HG03159 (cell line): Measurements from ENCODE around the gene GM2A.

Experiments used
- ATAC-seq: cut with Tn5 transposase; IDR thresholded peaks from one replicate; pipeline ENCODE4 v1.9.1; 2021; ENCODE audit warnings: mild to moderate bottlenecking, moderate library complexity; ENCODE audit not compliant: unreplicated experiment

GM2A gene

DNA sequence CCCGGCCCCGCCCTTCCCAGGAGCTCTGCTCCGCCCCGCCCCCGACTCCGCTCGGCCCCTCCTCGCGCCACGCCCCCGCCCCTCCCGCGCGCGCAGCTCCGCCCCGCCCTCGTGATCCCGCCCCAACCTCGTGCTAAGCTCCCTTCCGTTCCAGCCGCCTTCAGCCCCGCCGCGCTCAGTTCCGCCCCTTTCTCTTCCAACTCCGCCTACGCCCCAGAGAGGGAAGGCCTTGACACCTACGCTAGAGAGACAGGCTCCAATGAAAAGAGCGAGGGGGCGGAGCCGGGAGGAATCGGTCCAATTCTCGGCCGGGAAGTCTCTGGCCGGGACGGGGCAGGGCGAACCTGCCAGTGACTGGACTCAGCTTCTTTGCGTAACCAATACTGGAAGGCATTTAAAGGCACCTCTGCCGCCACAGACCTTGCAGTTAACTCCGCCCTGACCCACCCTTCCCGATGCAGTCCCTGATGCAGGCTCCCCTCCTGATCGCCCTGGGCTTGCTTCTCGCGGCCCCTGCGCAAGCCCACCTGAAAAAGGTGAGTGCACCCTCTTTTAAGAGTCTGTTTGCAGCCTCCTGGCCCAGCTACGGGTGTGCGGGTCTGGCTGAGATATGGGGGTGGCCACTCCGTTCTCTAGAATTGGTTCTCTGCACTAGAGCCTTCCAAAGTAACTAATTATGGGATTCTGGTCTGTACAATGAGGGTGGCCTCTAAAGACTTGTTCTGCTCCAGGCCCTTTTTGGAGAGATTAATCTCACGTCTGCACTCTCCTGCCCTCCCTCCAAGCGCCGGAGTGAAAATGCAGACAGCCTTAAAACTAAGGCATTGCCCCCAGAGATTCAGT lies at the start of gene GM2A:
TSS of gene GM2A (plus strand) at position 424 of the 843 bp plus-strand sequence. CDS start at position 456, 32 bp downstream.
- peak; percentile 82 for ATAC-seq

DNA sequence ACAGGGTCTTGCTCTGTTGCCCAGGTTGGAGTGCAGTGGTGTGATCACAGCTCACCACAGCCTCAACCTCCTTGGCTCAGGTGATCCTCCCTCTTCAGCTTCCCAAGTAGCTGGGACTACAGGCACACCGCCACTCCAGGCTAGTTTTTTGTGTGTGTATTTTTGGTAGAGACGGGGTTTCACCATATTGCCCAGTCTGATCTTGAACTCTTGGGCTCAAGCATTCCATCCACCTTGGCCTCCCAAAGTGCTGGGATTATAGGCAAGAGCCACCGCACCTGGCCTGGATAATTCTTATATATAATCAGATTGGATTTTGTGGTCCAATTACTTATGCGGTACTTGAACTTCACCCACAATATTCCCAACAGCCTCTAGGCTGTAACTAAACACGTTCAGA lies 48.9 kb upstream of the GM2A start:
- no peak for ATAC-seq

DNA sequence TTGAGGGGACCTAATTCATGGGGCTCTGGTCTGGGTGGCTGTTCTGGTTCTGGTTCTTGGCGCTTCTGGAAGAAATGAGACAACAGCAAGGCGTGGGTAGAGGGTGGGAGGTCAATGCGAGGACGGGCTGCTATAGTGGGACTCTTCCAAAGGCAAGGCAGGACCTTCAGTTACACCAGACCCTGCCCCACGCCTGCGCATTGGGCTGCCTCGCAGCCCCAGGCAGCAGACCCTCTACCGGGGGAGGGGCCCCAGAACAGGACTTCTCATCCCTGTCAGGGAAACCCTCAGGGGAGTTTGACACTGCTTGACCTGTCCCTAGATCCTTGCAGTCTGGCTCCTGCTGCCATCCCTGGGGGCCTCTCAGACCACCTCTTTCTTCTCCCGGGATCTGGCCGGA lies 47.6 kb upstream of the GM2A start:
- ATAC-seq = no peak

DNA sequence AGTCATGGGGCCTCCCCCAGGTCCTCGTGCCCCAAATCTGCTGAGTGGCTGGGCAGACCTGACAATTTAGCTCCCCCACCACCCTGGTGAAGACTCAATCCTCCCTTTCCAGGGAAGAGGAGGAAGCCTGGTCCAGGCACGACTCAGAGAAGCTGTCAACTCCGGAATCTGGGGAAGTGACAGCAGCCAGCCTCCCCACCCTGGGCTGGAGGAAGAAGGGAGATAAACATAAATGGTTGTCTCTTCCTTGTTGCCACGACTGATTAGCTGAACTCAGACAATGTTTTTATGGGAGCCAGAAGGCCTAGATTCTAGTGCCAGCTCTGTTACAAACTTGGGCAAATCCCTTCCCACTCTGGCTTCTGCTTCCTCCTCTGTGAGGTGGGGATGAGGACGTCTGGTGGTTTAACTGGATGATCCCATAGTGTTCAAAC lies 44.5 kb upstream of the GM2A start:
- ATAC-seq = no peak

DNA sequence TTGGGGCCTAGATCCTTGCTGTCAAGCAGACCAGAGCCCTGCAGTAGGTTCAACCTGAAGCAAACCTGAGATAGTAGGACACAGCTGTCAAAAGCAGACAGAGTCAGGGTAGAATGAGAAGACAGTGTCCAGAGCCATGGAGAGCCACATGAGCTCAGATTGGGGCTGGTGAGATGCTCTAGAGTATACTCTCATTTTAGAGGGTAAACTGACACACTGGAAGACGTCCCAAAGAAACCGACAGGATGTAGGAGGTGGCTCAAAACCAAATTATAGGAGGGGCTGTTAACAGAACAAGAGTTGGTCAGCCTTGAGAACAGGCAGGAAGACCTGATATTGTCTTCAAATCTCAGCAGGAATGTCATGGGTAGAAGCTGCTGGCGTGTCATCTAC lies 40.6 kb upstream of the GM2A start:
- no peak for ATAC-seq

DNA sequence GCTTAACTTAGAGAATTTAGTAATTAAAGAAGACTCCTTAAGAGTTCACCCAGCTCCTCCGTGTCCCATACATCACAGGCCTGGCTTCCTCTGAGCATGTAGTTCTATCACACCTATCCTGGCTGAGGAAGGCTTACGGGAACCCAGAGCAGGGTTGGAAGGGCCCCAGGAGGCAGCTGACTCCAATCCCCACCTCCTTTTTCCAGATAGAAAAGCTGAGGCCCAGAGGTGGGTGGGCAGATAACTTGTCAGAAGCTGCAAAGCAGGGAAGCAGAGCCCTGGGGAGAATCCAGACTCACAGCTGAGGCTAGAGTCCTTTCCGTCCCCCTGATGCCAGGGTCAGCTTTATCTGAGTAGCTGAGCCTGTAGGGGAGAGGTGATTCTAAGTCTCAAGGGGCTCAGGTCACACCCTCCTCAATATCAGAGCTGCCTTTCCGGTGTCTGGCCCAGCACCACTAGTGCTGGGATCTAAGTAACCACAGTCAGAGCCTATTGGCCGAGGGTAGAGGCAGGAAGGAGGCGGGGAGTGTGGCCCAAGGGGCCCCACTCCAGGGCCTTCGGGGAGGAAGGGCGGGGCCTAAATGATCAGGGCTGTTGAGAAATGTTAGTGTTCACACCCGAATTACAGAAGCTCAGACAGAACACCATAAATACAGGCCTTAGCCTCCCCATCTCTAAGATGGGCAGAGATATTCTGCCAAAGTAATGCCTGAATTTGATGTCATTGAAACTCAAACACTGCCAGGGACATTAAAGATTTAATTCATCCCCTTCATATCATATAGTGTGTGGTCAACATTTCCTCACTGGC lies 39.0 kb upstream of the GM2A start:
- peak; percentile 76 for ATAC-seq

DNA sequence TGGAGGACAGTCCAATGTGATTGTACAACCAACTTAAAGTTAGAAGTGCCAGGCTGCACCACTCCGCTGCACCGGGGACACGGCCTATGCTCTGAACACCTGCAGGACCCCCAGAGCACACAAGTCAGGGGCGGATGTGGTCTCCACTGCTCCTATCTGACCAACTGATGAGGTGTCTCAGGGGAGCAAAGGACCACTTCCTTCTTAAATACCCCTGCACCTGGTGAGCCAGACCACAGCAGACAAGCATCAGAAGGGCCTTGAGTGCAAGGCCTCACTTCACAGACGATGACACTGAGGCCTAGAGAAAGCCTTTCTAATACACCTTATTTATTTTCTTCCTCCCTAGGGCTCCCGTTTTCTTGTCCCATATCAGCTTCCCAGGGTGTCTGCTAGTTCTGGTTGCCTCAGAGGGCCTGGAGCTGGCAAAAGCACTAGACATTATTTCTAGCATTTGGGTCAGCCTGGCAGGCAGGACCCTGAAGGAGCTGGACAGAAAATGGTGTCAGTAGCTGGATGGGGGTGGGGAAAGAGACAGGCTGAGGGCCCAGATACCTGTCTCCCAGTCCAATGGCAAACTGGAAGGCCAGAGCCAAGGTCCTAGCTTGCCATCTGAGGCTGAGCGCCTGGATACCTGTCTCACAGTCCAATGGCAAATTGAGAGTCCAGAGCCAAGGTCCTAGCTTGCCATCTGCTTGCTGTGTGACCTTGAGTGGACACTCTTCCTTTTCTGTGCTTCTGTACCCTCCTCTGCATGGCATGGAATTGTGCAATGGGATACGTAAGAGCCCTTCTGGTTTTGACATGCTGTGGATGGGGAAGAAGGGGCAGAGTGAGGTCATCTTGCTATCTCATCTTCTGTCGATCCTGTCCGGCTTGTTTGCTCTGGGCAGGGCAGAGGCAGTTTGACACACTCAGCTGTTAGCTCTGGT lies 38.1 kb upstream of the GM2A start:
- peak; percentile 63 for ATAC-seq

DNA sequence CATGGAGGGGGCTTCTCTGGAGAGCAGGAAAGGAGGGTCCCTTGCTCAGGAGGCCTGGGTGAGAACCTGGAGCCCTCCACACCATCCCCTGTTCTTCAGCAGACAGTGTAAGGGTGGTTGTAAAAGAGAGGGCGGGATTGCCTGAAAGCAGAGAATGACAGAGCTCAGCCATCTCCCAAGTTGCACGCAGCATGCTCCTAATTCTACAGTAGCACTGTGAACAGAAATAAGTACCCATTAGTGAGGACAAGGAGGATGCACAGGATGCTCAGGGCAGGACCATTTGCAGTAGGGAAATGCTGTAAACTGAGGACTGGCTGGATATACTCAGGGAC lies 37.5 kb upstream of the GM2A start:
- no peak for ATAC-seq

DNA sequence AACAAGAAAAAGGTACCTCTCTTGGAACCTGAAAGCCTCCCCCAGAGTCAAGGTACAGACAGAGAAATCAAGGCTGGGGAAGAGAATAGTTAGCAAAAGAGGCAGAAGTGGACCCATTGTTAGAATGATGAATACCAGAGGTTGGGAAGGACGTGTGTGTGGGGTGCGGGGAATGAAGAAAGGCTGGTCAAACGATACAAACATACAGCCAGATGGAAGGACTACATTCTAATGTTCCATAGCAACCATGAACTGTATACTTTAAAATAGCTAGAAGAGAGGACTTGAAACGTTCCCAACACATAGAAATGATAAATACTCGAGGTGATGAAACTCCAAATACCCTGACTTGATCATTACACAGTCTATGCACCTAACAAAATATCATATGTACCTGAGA lies 36.2 kb upstream of the GM2A start:
- no peak for ATAC-seq

DNA sequence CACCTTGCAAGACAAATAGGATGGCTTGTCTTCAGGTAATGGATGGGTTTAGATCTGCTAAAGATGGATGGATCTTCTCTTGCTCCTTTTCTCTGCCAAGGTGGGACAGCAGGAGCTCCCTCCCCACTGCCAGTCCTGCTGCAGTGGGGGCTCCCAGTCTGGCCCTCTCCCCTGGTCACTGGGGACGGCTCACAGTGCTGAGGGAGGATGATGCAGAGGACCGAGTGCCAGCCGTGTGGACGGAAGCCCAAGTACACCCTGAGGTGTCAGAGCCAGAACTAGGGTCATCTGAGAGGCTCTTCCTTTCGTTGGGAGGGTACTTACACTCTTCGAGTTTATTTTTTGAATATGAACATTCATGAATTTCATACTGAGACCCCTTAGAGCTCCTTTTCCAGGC lies 34.8 kb upstream of the GM2A start:
- no peak for ATAC-seq

DNA sequence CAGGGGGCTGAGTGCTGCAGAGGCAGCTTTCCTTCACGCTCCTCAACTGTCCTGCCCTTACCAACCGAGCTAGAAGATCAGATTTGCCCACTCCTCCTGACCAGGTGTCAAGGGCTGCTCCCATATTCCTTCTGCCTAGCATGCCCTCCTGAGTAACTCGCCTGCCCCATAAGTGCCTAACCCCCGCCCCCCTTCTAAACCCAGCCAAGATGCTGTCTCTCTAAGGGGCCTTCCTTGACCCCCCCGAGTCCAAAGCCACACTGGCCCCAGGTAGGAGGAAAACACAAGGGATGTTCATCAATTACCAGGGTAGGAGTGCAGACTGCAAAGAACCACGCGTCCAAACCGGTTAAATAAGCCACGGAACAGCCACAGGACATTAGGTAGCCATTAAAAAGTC lies 33.8 kb upstream of the GM2A start:
- no peak for ATAC-seq

DNA sequence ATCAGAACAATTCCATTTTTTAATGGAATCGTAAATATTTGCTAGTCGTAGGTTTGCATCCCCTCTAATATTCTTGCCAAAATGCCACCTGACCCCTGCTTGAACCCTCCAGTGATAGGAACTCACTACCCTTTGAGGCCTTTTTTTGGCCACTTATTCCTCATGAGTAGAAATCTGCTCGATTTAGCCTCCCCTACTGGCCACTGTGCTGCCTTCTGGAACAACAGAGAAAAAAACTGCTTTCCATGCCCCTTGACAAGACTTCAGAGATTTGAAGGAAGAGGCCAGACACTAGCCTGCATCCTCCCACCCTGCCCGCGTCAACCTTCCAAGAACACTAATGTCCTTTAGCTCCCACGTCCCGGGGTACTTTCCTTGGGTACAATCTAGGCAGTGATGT lies 33.2 kb upstream of the GM2A start:
- no peak for ATAC-seq

DNA sequence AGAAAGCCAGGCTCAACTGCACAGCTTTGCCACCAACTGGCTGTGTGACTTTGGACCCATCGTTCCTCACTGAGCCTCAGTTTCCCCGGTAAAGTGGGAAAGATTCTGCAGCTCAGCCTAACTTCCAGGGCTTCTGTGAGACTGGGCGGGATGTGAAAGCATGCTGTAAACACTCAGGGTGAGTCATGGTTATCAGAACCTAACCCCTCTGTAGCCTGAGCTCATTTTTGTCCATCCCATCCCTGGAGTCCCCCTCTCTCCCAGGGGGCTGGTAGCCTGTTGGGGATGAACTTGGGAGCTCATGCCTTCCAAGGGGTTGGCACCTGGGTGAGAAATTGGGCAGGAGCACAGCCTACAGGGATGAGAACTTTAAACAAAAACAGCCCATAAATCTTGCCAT lies 31.4 kb upstream of the GM2A start:
- ATAC-seq = no peak

DNA sequence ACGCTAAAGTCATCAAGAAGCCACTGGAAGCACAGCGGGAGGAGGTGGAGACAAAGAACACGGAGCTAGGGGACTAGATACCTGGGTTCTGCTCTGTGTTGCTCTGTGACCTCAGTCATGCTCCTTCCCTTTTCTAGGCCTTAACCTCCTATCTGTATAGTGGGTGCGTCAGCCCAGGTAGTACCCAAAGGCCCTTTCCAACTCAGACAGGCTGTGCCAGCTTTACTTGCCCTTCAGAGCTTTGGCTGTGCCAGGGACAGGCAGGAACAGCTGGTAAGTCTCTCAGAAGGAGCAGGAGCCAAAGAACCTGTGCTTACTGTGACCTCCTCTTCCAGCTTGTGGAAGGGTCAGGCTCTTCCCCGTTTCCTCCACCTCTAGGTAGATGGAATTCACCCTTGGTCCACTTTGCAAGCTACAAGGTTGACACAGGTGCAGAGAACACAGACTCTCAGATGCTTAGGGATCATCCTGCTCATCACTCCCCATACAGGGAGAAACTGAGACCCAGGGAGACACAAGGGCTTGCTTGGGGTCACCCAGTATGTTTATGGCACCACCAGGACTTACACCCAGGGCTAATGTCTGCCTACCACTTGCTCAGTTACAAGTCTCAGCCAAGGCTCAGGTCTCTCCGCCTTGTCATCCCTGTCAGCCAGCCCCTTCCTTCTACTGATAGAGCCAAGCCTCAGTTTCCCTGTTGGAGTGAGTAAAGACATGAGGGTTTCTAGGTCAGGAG lies 30.8 kb upstream of the GM2A start:
- no peak for ATAC-seq

DNA sequence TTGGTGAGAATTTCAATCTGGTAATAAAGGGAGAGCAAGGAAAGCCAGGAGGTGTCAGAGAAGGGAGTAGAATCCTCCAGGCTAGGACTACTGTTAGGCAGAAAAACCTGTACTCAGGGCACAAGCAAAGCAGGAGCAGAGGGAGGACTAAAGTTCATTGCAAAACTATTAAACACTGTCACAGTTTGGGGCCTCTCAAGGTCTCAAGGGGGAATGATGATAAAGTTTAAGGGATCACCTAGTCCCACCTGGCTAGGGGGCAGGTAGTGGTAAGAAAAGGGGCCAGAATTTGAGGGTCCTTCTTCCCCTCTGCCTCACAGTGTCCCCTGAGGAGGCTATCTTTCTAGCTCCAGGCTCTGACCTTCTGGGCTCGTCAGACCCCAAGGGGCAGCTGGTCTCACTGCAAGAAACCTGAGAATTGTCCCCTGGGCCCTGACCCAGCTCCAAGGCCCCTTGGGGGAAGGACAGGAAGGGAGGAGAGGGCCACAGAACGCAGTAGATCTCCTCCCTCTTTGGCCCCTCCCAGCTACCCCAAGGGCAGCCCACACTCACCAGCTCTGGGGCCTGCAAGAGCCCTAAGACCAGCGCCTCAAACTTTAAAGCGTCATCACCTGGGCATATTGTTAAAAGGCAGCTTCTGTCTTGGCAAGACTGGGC lies 30.1 kb upstream of the GM2A start:
- peak; percentile 48 for ATAC-seq

DNA sequence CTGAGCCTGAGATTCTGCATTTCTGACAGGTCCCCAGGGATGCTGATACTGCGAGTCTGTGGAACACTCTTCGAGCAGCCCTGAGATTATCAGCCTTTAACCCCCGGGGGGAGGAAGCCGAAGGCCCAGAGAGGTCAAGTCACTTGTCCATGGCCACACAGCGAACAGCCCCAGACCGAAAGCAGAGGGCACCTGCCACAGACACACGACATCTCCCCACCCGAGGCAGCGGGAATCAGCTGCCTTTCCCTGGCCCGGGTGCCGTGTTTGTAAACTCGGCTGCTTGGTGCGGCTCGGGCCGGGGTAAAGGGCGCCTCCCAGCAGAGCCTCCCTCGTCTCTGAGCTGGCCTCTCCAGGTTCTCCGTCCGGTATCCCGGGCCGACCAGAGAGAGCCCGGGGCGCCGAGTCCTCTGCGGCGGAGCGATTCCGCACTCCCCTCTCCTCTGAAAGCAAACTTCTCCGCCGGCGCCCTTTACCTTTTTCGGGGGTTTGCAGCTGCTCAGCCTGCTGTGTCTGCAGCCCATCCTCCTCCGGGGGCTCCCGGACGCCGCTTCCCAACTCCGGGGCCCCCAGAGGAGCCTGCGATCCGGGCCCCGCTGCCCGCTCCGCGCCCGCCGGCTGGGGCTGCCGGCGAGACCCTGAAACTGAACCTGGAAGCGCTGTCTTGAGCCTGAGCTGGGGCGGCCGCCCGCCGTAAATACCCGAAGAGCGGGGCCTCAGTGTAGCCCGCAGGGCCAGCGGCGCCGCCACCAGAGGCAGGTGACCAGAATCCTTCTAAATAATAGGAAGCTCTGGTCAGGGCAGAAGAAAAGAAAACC lies 29.3 kb upstream of the GM2A start, which contains the start of gene CCDC69:
TSS of gene CCDC69 (minus strand) at position 646 of the 818 bp plus-strand sequence. CDS start at position 524, 122 bp downstream.
- peak; percentile 69 for ATAC-seq

DNA sequence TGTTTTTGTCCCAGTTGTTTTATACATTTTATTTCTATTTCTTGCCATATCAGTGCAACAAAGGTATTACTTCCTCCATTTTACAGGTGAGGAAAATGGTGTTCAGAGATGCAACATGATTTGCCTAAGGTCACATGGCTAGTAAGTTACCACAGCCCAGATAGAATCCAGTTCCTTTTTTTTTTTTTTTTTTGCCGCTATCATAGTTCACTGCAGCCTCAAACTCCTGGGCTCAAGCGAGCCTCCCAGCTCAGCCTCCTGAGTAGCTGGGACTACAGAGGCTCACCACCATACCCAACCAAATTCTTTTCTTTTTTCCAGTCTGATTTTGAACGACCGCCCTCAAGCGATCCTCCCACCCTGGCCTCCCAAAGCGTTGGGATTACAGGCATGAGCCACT lies 28.6 kb upstream of the GM2A start:
- peak; percentile 51 for ATAC-seq

DNA sequence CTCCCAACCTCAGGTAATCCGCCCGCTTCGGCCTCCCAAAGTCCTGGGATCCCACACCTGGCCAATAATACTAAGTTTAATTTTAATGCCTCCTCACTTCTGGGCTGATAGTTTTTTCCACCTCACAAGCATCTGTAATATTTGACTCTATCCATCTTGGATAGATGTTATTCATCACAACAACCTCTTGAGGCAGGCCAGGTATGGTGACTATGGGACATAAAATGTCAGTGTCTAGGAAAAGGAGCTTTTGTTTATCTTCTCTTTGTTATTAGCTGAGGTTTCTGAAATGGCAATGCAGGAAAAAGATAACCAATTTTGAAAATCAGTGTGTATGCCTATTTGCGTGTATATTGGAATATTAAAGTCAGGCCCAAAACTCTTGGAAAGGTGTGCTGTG lies 27.9 kb upstream of the GM2A start:
- no peak for ATAC-seq

DNA sequence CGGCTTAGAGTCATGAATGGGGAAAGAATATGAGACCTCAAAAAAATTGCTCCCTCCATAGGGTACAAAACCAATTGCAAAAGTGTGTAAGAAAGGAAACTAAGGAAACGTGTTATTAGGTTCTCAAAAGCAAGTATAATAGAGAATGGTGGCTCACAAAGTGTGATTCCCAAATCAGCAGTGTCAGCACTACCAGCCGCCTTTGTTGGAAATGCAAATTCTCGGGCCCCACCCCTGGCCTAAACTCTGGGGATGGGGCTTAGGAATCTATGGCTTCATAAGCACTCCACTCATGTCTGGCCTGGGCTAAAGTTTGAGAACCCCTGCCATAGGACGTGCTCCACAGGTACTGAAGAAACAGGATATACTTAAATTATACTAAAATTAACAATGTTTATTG lies 27.5 kb upstream of the GM2A start:
- no peak for ATAC-seq
